Transverse colon (tissue), 4 donors: ENCODE measurements around the gene ATG2B.
A peak's percentile ranks its signal among the peaks of the same experiment; 100 is the strongest.

Experiments
- CTCF ChIP-seq, 5 experiments: fragments of 200-600 bp in 3 of 5; fragments of 450-650 bp in 2 of 5; sonication (generic) in 3 of 5; IDR thresholded peaks; 1 replicate in 2 of 5; 2 replicates in 3 of 5; pipeline ENCODE4 v1.5.1; 2016 to 2017; ENCODE audit warnings: antibody characterized with exemption in 5 of 5, inconsistent platforms in 3 of 5, mild to moderate bottlenecking in 2 of 5, moderate library complexity in 1 of 5
- POLR2AphosphoS5 ChIP-seq, 3 donors: sonication (generic); formaldehyde crosslinking; IDR thresholded peaks; one replicate each; pipeline ENCODE4 v1.6.1; 2016; ENCODE audit warnings: antibody characterized with exemption in 3 of 3

- TF ChIP-seq CTCF (IDR thresholded peaks at IDR 0.05): no peak
- peak in 2 of 3 donors; percentile 36 to 66 for TF ChIP-seq POLR2AphosphoS5 (IDR thresholded peaks at IDR 0.05)
Observed at GRCh38 chr14:96263347-96264199, 99.6 kb downstream of the ATG2B start.
